ENCODE measurements around the gene SON.
"Not testable (repeated sequence)": the region's sequence is repeated elsewhere in the genome, so short reads cannot be mapped to it uniquely, and the experiment has no call there.

SON gene

DNA sequence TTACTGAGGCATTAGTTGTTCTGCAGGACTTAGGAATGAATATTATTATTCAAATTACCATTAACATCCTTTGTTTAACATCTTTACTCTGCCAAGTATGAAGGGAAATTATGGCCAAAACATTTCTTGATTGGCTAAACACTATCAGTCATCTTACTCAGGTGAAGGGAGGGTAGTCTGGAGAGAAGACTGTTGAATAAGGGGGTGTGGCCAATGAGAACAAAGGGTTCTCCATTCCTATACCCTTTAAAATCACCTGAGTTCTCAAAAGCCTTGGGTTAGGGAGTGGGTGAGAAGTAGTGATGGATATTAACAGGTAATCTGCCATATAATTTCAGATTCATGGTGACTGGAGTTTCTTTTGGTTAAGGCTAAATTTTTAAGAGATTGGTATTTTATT is 79.4 kb downstream of the SON start:
- Histone ChIP-seq H3K4me2 (ENCODE audit: low read depth, low read length, poor library complexity, severe bottlenecking) (no peak overlapping the region), H3K36me3 (ENCODE audit: low read length) (peaks cover 2% of the 10 kb centered on the region; the same call in 1 of the 2 replicates), H3K27me3 (ENCODE audit: low read length) (no peaks in the 10 kb centered on the region), H2AFZ (ENCODE audit: low read depth, low read length, severe bottlenecking) (no peak overlapping the region), H3K4me3 (ENCODE audit: insufficient read depth, low read length, poor library complexity, severe bottlenecking) (no peak overlapping the region), H3K27ac (ENCODE audit: low read depth, low read length) (no peak overlapping the region), H4K20me1 (ENCODE audit: low read depth, low read length) (no peaks in the 10 kb centered on the region), H3K79me2 (ENCODE audit: insufficient read depth, low read length) (no peaks in the 10 kb centered on the region), H3K9ac (ENCODE audit: low read length) (no peak overlapping the region), H3K9me3 (ENCODE audit: insufficient read depth, low read length) (no peaks in the 10 kb centered on the region), H3F3A (ENCODE audit: insufficient read depth) (peaks cover 5% of the 10 kb centered on the region; the same call in 1 of the 2 replicates), H3K9me2 (replicated peaks; ENCODE audit: insufficient read depth, low read length) (no peaks in the 10 kb centered on the region)
- TF ChIP-seq, protein P1, sequence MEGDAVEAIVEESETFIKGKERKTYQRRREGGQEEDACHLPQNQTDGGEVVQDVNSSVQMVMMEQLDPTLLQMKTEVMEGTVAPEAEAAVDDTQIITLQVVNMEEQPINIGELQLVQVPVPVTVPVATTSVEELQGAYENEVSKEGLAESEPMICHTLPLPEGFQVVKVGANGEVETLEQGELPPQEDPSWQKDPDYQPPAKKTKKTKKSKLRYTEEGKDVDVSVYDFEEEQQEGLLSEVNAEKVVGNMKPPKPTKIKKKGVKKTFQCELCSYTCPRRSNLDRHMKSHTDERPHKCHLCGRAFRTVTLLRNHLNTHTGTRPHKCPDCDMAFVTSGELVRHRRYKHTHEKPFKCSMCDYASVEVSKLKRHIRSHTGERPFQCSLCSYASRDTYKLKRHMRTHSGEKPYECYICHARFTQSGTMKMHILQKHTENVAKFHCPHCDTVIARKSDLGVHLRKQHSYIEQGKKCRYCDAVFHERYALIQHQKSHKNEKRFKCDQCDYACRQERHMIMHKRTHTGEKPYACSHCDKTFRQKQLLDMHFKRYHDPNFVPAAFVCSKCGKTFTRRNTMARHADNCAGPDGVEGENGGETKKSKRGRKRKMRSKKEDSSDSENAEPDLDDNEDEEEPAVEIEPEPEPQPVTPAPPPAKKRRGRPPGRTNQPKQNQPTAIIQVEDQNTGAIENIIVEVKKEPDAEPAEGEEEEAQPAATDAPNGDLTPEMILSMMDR (IDR thresholded peaks at IDR 0.05; ENCODE audit: insufficient read depth, low read length, poor library complexity, severe bottlenecking) = no peak
- no peak for TF ChIP-seq EZH2phosphoT487 (conservative IDR thresholded peaks at IDR 0.05; ENCODE audit: low read length)

DNA sequence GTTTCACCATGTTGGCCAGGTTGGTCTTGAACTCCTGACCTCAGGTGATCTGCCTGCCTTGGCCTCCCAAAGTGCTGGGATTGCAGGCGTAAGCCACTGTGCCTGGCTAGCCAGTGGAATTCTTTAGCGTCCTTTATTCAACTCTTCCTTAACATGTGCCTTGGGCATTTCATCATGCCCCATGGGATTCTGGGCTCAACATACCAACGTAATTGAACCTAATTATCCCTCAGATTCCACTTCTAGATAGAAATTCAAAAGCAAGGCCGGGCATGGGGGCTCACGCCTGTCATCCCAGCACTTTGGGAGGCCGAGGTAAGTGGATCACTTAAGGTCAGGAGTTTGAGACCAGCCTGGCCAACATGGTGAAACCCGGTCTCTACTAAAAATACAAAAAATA is 83.3 kb downstream of the SON start:
- not testable (repeated sequence) for H3K9ac ChIP-seq (ENCODE audit: low read length); H3K9me2 ChIP-seq (replicated peaks; ENCODE audit: insufficient read depth, low read length); H3K4me3 ChIP-seq (ENCODE audit: insufficient read depth, low read length, poor library complexity, severe bottlenecking); H3K9me3 ChIP-seq (ENCODE audit: insufficient read depth, low read length); H3F3A ChIP-seq (ENCODE audit: insufficient read depth); H2AFZ ChIP-seq (ENCODE audit: low read depth, low read length, severe bottlenecking); H3K36me3 ChIP-seq (ENCODE audit: low read length); H4K20me1 ChIP-seq (ENCODE audit: low read depth, low read length); H3K27me3 ChIP-seq (ENCODE audit: low read length); H3K79me2 ChIP-seq (ENCODE audit: insufficient read depth, low read length); H3K4me2 ChIP-seq (ENCODE audit: low read depth, low read length, poor library complexity, severe bottlenecking); H3K27ac ChIP-seq (ENCODE audit: low read depth, low read length)
